OCI-LY7 (cell line): ENCODE measurements around the gene CHST8.

Source experiments
- CTCF ChIP-seq: fragments of 200-600 bp; sonication (generic); conservative IDR thresholded peaks from 2 replicates; pipeline ENCODE4 v1.5.1; 2014; ENCODE audit warnings: mild to moderate bottlenecking, antibody characterized with exemption, low read length, moderate library complexity, mixed read lengths
- EZH2phosphoT487 ChIP-seq: fragments of 200-600 bp; sonication (generic); IDR thresholded peaks from 2 replicates; pipeline ENCODE4 v1.6.1; 2018; ENCODE audit warnings: low read depth, borderline replicate concordance, mild to moderate bottlenecking, mixed run types, antibody characterized with exemption, low read length, moderate library complexity, mixed read lengths

- no peak for TF ChIP-seq CTCF
- no peak for TF ChIP-seq EZH2phosphoT487
These were observed 101.8 kb downstream of the CHST8 start for GRCh38 chr19:33723512-33723911.
